M059J (cell line): ENCODE data around the gene NSUN6. TPM values are rescaled to one million over a fixed set of nuclear protein-coding genes. Genes with fewer than 3 reads are reported as not detected.
"Not testable (repeated sequence)": the region's sequence is repeated elsewhere in the genome, so short reads cannot be mapped to it uniquely, and the experiment has no call there.

Experiments used
- DNase-seq: peaks from one replicate; pipeline ENCODE4 v3.0.0-alpha.2; 2012; ENCODE audit warnings: low read depth
- total RNA-seq: library from RNA; depleted of rRNA; stranded (reverse); fragments of >200 nt; shearing (Covaris generic); gene quantifications from 2 replicates; pipeline ENCODE4 v1.2.3, GENCODE V29; 2014

Gene NSUN6
- total RNA-seq, 1 experiment from 2014 or later = 5.7 TPM

DNA sequence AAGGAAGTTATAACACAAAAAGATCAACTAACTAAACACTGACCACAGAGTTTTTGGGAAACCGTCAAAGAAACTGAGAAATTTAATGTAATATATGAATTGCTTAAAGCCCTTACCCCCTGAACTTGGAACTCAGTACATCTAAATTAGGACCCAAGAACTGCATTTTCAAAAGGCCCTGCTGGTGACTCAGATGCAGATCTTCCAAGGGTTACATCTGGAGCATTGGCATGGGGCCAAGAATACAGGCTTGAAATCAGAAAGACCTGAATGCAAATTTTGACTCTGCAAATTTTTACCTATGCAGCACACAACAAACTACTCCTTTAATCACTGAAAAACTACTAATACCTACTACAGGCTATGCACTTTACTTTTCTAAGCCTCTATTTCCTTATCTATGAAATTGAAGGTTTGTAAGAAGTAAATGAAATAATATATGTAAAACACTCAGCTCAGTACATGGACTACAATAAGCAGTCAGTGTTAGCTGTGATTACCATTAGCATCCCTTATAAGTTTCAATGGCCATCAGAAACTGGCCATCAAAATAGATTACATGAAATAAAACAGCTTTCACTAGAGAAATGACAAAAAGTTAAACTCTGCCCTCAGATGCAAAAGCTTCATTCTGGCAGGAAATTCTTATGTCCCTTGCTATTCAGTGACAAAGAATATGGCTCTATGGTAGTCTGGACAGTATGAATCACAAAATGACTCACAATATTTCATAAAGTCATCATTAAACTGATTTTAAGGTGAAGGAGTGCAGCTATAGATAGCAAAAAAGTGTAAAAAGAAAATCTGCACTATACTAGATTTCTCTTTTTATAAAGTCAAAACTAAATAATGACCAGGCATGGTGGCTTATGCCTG is 43.6 kb downstream of the NSUN6 start:
- peak; percentile 73 for DNase-seq

DNA sequence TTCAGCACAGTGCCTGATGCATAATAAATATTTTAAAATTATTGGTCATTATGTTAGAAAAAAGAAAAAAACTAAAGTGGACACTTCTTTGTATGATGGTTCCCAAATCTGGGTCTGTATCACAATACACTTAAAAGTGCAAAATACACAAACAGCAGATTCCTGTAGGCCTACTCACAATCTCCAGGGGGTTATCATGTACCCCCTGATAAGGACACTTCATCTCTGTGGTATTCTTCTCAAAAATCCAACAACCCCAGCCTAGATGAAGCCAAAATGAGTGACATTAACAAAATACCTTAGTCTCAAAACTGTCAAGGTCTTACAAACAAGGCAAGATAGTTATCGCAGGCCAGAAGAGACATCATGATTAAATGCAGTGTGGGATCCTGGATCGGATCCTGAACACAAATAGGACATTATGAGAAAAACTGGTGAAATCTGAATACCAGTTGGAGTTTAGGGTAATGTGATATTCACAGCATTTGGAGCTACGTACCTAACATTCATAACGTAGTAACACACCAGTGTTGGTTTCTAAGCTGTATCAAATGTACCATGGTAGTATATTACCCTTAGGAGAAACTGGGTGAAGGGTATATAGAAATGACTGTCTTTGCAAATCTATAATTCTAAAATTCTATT is 45.2 kb downstream of the NSUN6 start:
- DNase-seq = no peak

- no peak for DNase-seq
Measured at GRCh38 chr10:18601321-18601720, 50.1 kb downstream of the NSUN6 start.

- DNase-seq = no peak
Measured at GRCh38 chr10:18599392-18599791, 52.0 kb downstream of the NSUN6 start.

GRCh38 chr10:18594574-18595156 is 56.7 kb downstream of the NSUN6 start:
- no peak for DNase-seq

DNA sequence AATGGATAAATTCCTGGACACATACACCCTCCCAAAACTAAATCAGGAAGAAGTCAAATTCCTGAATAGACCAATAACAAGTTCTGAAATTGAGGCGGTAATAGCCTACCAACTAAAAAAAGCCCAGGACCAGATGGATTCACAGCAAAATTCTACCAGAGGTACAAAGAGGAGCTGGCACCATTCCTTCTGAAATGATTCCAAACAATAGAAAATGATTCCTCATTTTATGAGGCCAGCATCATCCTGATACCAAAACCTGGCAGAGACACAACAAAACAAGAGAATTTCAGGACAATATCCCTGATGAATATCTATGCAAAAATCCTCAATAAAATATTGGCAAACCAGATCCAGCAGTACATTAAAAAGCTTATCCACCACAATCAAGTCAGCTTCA is 60.2 kb downstream of the NSUN6 start:
- DNase-seq = not testable (repeated sequence)

GRCh38 chr10:18586637-18587036 is 64.8 kb downstream of the NSUN6 start:
- DNase-seq = not testable (repeated sequence)

DNA sequence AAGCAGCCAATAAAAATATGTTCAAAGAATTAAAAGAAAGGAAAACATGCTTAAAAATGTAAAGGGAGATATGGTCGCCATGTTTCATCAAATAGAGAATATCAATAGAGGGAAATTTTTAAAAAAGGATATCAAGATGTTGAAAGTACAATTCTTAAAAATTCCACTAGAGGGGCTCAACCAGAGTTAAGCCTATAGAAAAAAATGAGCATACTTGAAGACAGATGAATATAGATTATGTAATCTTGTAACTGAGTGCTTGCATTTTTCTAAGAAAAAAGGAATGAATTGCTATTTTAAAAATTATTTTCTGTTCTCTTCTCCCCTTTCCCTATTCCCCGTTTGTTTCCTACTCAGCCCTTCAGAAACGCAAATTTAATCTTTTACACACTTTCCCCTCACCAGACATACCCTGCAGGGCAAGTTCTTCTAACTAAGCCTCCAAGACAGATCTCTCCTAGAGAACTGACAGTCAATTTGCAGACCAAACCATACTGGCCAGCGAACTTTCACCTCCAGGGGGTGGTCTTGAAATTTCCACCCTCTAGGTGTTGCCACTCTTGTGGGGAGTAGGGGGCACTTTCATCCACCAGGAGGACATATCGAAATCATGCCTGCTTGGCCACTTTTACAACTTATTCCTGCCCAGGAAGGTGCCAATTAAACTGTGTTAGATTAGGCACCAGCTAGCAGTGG is 67.7 kb downstream of the NSUN6 start:
- DNase-seq = no peak

- peak; percentile 80 for DNase-seq
Measured at GRCh38 chr10:18582803-18583202, 68.6 kb downstream of the NSUN6 start.

DNA sequence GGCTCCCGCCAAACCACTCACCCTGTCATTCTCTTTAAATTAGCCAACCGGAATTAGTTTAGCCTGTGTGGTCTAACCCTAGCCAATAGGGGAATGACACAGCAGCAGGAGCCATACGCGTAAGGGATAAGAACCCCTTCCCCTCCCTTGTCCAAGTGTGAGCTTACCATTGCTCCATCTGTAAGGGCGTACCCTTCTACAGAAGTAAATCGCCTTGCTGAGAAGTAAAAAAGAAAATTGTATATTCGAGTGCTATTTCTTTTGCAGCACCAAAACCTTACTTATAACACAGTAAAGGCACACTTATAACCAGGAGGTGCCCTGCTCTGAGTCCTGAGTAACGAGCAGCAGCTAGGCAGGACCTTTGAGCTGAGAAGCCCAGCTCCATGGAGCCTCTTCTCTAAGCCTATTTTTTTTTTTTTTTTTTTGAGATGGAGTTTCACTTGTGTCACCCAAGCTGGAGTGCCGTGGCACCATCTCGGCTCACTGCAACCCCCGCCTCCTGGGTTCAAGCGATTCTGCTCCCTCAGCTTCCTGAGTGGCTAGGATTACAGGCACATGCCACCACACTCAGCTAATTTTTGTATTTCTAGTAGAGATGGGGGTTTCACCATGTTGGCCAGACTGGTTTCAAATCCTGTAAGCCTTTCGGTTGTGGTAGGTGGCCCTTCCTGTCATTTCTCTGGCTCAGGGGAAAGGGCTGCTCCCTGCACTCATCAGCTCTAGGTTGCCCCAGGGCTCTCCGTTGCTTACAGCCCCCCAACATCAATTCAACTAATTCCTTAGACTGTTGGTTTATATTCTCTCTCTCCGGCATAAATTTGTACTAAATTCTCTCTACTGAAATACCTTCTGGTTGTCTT is 73.3 kb downstream of the NSUN6 start:
- DNase-seq = no peak

GRCh38 chr10:18576586-18576985 is 74.8 kb downstream of the NSUN6 start:
- no peak for DNase-seq

- DNase-seq = no peak
Measured at GRCh38 chr10:18572959-18573561, 78.3 kb downstream of the NSUN6 start.

- no peak for DNase-seq
Measured at GRCh38 chr10:18571780-18572179, 79.6 kb downstream of the NSUN6 start.

DNA sequence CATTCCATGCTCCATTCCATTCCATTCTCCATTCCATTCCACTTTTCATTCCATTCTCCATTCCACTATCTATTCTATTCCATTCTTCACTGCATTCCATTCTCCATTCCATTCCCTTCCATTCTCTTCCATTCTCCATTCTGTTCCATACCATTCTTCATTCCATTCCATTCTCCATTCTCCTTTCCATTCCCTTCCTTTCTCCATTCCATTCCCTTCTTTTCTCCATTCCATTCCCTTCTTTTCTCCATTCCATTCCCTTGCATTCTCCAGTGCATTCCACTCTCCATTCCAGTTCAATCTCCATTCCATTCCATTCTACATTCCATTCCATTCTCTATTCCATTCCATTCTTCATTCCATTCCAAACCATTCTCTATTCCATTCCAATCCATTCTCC is 80.3 kb downstream of the NSUN6 start:
- DNase-seq = no peak

DNA sequence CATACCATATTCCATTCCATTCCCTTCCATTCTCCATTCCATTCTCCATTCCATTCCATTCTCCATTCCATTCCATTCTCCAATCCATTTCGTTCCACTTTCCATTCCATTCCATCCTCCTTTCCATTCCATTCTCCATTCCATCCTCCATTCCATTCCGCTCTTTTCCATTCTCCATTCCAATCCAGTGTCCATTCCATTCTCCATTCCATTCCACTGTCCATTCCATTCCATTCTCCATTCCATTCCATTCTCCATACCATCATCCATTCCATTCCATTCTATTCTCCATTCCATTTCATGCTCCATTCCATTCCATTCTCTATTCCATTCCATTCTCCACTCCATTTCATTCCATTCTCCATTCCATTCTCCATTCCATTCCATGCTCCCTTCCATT is 81.0 kb downstream of the NSUN6 start:
- DNase-seq = not testable (repeated sequence)

- no peak for DNase-seq
Measured at GRCh38 chr10:18567343-18567856, 84.0 kb downstream of the NSUN6 start.

- no peak for DNase-seq
Measured at GRCh38 chr10:18566177-18566576, 85.2 kb downstream of the NSUN6 start.

GRCh38 chr10:18565006-18565405 is 86.4 kb downstream of the NSUN6 start:
- DNase-seq = no peak

DNA sequence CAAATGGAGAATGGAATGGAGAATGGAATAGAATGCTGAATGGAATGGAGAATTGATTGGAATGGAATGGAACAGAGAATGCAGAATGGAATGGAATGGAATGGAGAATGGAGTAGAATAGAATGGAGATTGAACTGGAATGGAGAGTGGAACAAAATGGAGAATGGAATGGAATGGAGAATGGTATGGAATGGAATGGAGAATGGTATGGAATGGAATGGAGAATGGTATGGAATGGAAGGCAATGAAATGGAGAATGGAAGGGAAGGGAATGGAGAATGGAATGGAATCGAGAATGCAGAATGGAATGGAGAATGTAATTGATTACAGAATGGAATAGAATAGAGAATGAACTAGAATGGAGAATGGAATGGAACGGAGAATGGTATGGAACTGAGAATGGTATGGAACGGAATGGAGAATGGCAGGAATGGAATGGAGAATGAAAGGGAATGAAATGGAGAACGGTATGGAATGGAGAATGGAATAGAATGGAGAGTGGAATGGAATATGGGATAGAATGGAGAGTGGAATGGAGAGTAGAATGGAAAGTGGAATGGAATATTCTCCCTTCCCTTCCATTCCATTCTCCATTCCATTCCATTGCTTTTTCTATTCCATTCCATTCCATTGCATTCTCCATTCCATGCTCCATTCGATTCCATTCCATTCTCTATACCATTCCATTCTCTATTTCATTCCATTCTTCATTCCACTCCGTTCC is 88.2 kb downstream of the NSUN6 start:
- no peak for DNase-seq
